ENCODE data around the gene QPRT. TPM values are rescaled to one million over a fixed set of nuclear protein-coding genes. Genes with fewer than 3 reads are reported as not detected.
"Not testable (repeated sequence)": the region's sequence is repeated elsewhere in the genome, so short reads cannot be mapped to it uniquely, and the experiment has no call there.

Gene QPRT
- total RNA-seq, 1 donor from 2014 or later, result 13.8 TPM

- no peak for DNase-seq (ENCODE audit: extremely low spot score in 2 of 2)
- intact Hi-C loops (cut with DNase I), result no loop called here
- Histone ChIP-seq H3K27ac (no peak overlapping the region), H3K36me3 (no peaks in the 10 kb centered on the region), H3K9me3 (no peaks in the 10 kb centered on the region), H3K4me1 (no peaks in the 10 kb centered on the region), H3K27me3 (no peaks in the 10 kb centered on the region), H3K4me3 (peak overlapping the region in 1 of 2 donors; percentile 37)
- TF ChIP-seq POLR2AphosphoS5 (IDR thresholded peaks at IDR 0.05; ENCODE audit: insufficient read depth in 1 of 2, low read depth in 1 of 2) (no peak), POLR2A (IDR thresholded peaks at IDR 0.05) (no peak), CTCF (IDR thresholded peaks at IDR 0.05) (no peak)
These were observed 66.3 kb downstream of the QPRT start for GRCh38 chr16:29745121-29745852.

- no peak for DNase-seq (ENCODE audit: extremely low spot score in 2 of 2)
- H3K27ac ChIP-seq, result no peak within 1 kb of the TSS
- intact Hi-C loops (cut with DNase I), result no loop called here
- H3K4me3 ChIP-seq, result peak within 1 kb of the TSS in 1 of 2 donors; percentile 37
- H3K4me1 ChIP-seq, result no peaks in the 10 kb centered on the region
- H3K9me3 ChIP-seq, result no peaks in the 10 kb centered on the region
- no peaks in the 10 kb centered on the region for H3K36me3 ChIP-seq
- H3K27me3 ChIP-seq, result no peaks in the 10 kb centered on the region
- TF ChIP-seq POLR2AphosphoS5 (IDR thresholded peaks at IDR 0.05; ENCODE audit: insufficient read depth in 1 of 2, low read depth in 1 of 2) (peak in 1 of 2 donors; percentile 47), POLR2A (IDR thresholded peaks at IDR 0.05) (no peak), CTCF (IDR thresholded peaks at IDR 0.05) (no peak)
These were observed 66.9 kb downstream of the QPRT start, which contains the start of gene C16orf54 for GRCh38 chr16:29745853-29746345. C16orf54 (minus strand) TSS chr16:29745990; CDS start chr16:29744951, 1,039 bp downstream.

GRCh38 chr16:29746518-29746917 lies 67.5 kb downstream of the QPRT start:
- H3K9me3 ChIP-seq; H3K36me3 ChIP-seq; DNase-seq (ENCODE audit: extremely low spot score in 2 of 2); H3K4me1 ChIP-seq; intact Hi-C loops (cut with DNase I); H3K27me3 ChIP-seq; H3K4me3 ChIP-seq; H3K27ac ChIP-seq: not testable (repeated sequence)

Other genes starting within 250 kb of the QPRT start
- gene BOLA2, start 224.8 kb upstream of the QPRT start, total RNA-seq, result 9.6 TPM
- gene SLX1B, start 224.6 kb upstream of the QPRT start, total RNA-seq, result 18.9 TPM
- 9.6 TPM for gene SULT1A4, start 219.3 kb upstream of the QPRT start, total RNA-seq
- gene NPIPB12, start 172.8 kb upstream of the QPRT start, total RNA-seq, result 73.2 TPM
- gene SPN, start 15.9 kb upstream of the QPRT start, total RNA-seq, result 7.4 TPM
- gene C16orf54, start 66.8 kb downstream of the QPRT start, total RNA-seq, result 3.2 TPM
- gene ZG16, start 99.1 kb downstream of the QPRT start, total RNA-seq, result not detected
- gene KIF22, start 111.6 kb downstream of the QPRT start, total RNA-seq, result 18.9 TPM
- gene MAZ, start 127.3 kb downstream of the QPRT start, total RNA-seq, result 87.7 TPM
- gene PRRT2, start 133.0 kb downstream of the QPRT start, total RNA-seq, result 20.4 TPM
- gene PAGR1, start 137.0 kb downstream of the QPRT start, total RNA-seq, result 23.6 TPM
- 111 TPM for gene MVP, start 141.3 kb downstream of the QPRT start, total RNA-seq
- 89.4 TPM for gene CDIPT, start 184.0 kb downstream of the QPRT start, total RNA-seq
- 15.7 TPM for gene SEZ6L2, start 220.4 kb downstream of the QPRT start, total RNA-seq
- gene ASPHD1, start 221.3 kb downstream of the QPRT start, total RNA-seq, result not detected
- gene KCTD13, start 247.0 kb downstream of the QPRT start, total RNA-seq, result 20.4 TPM